ENCODE measurements around the gene GDF11. TPM values are rescaled to one million over a fixed set of nuclear protein-coding genes. Genes with fewer than 3 reads are reported as not detected.
A peak's percentile ranks its signal among the peaks of the same experiment; 100 is the strongest.

GDF11 gene
- total RNA-seq, 1 donor from 2014 or later = 5.8 TPM

DNA sequence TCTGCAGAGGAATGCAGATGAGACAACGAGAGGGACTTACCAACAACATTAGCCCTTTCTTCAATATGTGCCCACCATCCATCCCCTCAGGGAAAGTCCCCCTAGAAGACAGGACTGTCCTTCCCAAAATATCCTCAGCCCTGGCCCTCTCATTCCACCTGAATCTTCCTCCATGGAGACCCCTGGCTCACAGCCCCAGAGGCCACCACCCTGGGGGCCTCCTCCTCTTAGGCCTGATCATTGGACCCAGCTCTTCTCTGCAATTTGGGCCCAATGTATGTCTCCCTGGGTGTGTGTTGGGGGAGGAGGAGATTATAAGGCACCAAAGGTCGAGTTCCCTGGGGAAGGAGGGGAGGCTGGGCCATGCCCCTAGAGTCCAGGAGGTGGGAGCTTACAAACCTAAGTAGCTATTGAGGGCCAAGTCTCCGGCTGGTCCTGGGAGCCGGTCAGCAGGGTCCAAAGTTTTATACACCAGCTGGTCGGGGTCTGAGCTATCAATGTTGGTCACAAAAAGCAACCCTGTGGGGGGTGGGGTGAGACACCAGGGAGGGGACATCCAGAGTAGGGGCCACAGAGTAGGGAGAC is 43.4 kb upstream of the GDF11 start:
- TF ChIP-seq, protein P1, sequence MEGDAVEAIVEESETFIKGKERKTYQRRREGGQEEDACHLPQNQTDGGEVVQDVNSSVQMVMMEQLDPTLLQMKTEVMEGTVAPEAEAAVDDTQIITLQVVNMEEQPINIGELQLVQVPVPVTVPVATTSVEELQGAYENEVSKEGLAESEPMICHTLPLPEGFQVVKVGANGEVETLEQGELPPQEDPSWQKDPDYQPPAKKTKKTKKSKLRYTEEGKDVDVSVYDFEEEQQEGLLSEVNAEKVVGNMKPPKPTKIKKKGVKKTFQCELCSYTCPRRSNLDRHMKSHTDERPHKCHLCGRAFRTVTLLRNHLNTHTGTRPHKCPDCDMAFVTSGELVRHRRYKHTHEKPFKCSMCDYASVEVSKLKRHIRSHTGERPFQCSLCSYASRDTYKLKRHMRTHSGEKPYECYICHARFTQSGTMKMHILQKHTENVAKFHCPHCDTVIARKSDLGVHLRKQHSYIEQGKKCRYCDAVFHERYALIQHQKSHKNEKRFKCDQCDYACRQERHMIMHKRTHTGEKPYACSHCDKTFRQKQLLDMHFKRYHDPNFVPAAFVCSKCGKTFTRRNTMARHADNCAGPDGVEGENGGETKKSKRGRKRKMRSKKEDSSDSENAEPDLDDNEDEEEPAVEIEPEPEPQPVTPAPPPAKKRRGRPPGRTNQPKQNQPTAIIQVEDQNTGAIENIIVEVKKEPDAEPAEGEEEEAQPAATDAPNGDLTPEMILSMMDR (IDR thresholded peaks at IDR 0.05) = no peak
- Histone ChIP-seq H3K4me1 (no peaks in the 10 kb centered on the region), H3K27ac (no peak overlapping the region)

DNA sequence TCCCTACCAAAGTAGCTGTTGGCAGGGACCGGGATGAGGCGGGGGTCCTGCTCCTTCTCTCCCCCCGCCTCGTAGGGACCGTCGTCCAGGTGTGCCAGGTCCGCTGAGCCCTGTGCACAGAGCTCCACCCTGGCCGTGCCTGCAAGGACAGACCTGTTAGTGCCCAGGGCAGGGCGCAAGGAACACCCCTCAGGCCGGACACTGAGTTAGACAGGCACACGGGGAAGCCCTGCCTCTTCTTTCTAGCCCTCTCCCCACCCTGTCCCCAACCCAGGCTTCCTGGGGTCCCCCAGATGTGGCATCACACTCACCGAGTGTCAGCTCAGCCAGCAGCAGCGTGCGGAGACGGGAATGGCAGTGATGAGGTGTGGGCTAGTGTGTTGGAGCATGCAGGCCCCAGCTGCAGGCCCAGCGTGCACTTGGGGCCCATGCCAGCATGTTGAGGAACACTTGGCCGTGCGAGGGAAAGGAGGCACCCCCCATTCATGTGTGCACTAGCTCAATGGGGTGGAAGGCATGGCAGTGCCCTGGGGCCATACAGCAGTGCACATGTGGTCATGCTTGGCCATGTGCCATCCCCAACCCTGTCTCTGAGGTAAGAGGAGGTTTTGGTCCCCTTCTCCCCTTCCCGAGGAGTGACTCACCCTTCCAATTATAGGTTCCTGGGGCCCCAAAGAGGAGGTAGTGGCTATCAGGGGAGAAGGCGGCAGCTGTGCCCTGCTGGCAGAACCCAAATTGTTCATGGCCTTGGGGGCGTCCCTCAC is 42.5 kb upstream of the GDF11 start:
- Histone ChIP-seq H3K27me3 (no peaks in the 10 kb centered on the region), H3K9me3 (no peaks in the 10 kb centered on the region), H3K4me1 (no peaks in the 10 kb centered on the region), H3K36me3 (no peaks in the 10 kb centered on the region), H3K4me3 (no peak overlapping the region), H3K27ac (no peak overlapping the region)
- TF ChIP-seq, protein P1 (IDR thresholded peaks at IDR 0.05) = no peak
- peak; percentile 59 for DNase-seq
- ATAC-seq = peak; percentile 4
- intact Hi-C loops (cut with DNase I) = no loop called here

More for the DNA sequence above, 43.4 kb upstream of the GDF11 start:
- Histone ChIP-seq H3K36me3 (no peaks in the 10 kb centered on the region), H3K27me3 (no peaks in the 10 kb centered on the region), H3K9me3 (no peaks in the 10 kb centered on the region), H3K4me3 (no peak overlapping the region)
- DNase-seq (peak; percentile 28), ATAC-seq (no peak)
- intact Hi-C loops (cut with DNase I) = no loop called here

DNA sequence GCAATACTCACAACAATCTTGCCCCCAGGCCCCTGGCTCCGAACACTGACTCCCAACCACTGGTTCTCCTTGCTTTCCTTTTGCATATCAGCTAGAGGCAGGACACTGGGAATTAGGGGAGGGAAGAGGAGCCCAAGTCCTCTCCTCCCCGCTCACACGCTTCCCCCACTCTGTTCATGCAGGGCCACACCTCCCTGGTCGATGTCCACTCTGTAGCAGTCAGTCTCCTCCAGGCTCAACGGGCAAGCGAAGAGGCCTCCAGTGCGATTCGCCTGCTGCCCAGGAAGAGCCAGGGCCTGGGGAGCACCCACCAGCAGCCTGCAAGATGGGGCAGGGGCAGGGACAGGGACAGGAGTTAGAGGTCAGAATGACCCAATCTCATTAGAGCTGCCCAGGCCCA is 40.1 kb upstream of the GDF11 start:
- no peak for ATAC-seq
- H3K27ac ChIP-seq = no peak overlapping the region

DNA sequence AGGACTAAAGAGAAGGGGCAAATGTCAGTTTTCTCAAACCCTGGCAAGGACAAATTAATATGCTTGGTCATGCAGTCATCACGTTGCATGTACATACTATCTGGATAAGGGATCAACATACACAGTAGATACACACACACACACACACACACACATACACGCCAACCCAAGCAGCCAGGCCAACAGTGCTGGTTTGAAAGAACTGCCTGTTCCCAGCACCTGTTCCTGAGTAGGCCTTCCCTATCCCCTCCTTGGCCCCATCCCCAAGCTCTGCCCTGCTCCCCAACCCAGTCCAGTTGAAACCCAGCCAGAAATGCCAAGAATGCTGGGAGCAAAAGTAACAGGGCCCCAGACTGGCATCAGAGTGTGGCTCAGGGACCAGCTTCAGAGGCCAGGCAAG is 39.6 kb upstream of the GDF11 start:
- ATAC-seq (no peak), DNase-seq (no peak)
- intact Hi-C loops (cut with DNase I) = no loop called here
- Histone ChIP-seq H3K27me3 (peaks cover 11% of the 10 kb centered on the region), H3K27ac (no peak overlapping the region), H3K4me3 (no peak overlapping the region), H3K9me3 (no peaks in the 10 kb centered on the region), H3K36me3 (no peaks in the 10 kb centered on the region), H3K4me1 (peaks cover 6% of the 10 kb centered on the region)
- TF ChIP-seq, protein P1 (IDR thresholded peaks at IDR 0.05) = no peak

More for the DNA sequence above, 40.1 kb upstream of the GDF11 start:
- Histone ChIP-seq H3K36me3 (no peaks in the 10 kb centered on the region), H3K4me3 (no peak overlapping the region), H3K4me1 (peaks cover 4% of the 10 kb centered on the region), H3K27me3 (peaks cover 11% of the 10 kb centered on the region), H3K9me3 (no peaks in the 10 kb centered on the region)
- no peak for DNase-seq
- intact Hi-C loops (cut with DNase I) = no loop called here
- TF ChIP-seq, protein P1 (IDR thresholded peaks at IDR 0.05) = no peak

DNA sequence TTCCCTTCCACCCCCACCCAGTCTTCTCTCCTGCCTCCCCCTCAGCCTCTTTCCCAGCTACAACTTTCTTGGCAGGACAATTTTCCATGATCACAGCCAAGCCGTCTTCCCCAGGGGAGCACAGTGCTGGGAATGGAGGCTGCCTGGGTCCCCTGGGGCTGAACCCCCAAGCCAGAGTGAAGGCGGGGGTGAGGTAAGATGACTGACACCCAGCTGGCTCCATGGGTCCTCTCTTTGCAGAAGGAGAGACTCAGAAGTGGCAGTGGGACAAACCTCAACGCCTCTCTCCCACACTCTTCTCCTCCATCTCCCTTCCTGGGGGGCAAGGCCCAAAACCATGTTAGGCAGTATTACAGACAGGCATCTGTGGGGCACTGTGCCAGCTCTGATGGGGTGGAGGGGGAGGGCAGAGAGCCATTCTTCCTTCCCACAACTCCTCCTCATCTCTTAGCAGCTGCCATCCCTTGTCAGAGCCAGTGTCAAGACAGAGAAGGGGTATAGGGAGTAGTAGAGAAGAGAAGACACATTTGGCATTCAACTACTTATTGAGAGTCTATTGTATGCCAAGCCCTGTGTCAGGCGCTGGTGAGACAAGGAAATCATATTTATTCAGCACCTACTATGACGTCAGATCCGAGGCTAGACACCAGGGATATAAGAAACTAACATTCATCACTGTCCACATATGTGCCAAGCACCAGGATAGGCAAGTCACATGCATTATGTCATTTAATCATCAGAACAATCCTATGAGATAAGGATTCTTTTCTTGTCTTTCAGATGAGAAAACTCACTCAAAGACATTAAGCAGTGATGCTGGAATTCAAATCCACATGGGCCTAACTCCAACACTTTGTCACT is 38.8 kb upstream of the GDF11 start:
- peaks cover 11% of the 10 kb centered on the region for H3K27me3 ChIP-seq
- no peak overlapping the region for H3K4me3 ChIP-seq
- ATAC-seq (no peak), DNase-seq (no peak)
- peaks cover 14% of the 10 kb centered on the region for H3K4me1 ChIP-seq
- TF ChIP-seq, protein P1 (IDR thresholded peaks at IDR 0.05) = no peak
- no peak overlapping the region for H3K27ac ChIP-seq
- intact Hi-C loops (cut with DNase I) = no loop called here
- no peaks in the 10 kb centered on the region for H3K9me3 ChIP-seq
- no peaks in the 10 kb centered on the region for H3K36me3 ChIP-seq
